Activated CD4-positive, alpha-beta T cell treated with anti-CD3 and anti-CD28 coated beads, Interleukin-2, amount 50 U/mL, for 4 hours (primary cell): ENCODE measurements around the gene MARF1.
"Not testable (repeated sequence)": the region's sequence is repeated elsewhere in the genome, so short reads cannot be mapped to it uniquely, and the experiment has no call there.

Experiments used
- DNase-seq, 2 experiments: peaks; one replicate each; pipeline ENCODE4 v3.0.0-alpha.2; 2020

MARF1 gene

DNA sequence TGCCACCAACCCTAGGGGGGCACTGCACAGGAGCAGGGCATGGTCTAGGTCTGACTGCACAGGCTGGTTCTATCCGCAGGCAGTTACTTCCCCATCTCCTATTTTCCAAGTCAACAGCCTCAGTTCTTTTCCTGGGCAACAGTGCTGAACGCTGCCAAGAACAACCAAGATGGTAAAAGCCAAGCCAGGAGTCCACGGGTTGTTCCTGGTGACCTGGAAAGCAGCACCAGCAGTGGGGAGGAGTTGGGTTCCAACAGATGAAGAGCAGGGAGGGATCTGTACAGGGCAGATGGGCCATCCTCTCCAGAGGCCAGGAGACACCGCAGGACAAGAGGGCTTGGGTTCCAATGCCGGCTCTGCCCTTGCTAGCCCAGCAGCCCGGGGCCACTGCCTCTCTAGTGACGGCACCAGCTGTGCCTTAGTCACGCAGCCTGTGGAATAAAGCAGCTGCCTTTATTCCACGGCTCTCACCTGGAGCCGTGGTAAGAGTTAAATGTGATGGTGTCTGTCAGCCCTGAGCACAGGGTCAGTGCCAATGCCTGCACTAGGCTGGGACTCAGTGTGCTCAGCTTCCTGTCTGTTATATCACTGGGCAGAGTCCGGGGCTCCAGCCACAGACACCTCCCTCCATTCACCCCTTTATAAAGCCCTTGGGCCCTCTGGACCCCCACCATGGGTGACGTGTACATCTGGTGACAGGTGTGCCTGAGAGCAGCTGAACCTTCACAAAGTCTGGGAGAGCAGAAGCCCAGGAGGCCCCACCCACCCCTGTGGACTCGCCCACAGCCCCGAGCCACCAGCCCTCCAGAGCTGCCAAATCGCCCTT lies 44.9 kb downstream of the MARF1 start:
- no peak for DNase-seq

DNA sequence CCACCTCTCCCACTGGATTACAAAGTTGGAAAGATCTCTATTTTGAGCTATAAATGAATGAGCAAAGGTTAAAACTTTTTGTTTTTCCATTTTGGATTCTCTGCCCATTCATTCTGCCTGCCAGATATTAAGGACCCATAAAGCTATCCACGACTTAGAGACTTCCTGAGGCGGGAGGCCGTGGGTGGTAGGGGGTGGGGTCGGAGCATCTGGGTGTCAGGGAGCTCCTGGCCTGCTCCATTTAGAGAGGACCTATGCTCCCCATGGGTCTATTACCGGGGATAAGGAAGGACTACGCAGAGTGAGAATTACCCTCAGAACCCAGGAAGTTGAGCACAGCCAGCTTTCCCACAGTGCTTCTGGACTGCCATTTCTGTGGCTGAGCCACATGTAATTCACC lies 45.8 kb downstream of the MARF1 start:
- DNase-seq, result no peak

DNA sequence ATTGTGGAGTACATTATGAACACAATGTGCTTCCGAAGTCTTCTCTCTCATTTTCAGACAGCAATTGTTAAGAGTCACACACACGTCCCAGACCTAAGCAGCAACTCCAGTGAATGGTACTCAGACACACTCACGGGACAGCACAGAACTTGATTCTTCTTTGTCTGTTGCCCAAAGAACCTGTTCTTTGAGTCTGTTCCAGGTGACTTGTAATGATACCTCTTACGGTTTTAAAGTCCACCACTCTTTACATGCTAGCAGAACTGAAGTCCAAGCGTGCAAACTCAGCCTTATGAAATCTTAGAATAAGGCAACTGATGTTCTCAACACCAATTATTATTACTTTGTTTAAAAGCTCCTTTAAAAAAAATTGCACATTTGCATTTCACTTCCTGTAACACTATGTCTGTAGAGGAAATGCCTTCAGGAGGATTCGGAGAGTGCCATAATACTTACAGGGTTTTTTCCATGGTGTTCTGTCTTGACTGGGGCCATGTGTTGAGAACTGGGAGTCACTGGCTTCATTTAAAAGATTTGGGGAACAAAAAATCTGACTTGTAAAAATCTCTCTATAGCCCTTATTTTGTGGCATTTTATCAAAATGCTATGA lies 48.1 kb downstream of the MARF1 start:
- DNase-seq, result no peak

DNA sequence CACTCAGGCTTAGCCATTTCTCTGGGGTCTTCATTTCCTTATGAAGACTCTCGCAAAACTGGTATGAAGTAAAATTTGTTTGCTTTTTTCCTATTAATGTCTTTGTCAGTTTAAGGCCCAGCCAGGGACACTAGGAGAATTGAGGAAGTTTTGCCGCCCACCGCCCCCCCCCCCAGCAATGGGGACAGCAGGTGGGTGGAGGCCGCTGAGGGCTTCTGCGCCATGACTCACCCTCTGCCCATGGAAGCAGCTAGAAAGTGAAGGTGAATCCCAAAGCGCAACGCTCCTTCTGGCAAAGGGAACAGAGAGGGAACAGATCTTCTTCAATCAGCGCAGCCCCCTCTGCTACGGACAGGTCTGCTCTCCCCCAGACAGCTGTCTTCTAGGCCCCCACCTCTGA lies 49.7 kb downstream of the MARF1 start:
- DNase-seq, result no peak

DNA sequence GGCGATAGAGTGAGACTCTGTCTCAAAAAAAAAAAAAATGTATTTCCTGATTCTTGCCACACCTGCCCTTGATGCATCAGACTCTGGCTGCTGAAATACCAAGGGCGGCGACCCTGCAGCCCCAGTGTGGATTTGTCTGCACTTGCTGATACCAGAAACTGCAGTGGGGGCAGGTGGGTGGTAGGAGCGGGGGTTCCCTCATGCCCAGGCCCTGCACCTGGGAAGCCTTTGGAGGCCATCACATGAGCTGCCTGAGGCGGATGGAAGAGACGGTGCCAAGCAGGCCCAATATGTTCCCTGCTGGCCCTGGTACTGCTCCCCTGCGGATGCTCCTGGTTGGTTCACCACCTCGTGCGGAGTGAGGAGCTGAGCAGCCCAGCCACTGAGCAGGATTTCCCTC lies 50.6 kb downstream of the MARF1 start:
- peak in 1 of 2 experiments; percentile 8 for DNase-seq

DNA sequence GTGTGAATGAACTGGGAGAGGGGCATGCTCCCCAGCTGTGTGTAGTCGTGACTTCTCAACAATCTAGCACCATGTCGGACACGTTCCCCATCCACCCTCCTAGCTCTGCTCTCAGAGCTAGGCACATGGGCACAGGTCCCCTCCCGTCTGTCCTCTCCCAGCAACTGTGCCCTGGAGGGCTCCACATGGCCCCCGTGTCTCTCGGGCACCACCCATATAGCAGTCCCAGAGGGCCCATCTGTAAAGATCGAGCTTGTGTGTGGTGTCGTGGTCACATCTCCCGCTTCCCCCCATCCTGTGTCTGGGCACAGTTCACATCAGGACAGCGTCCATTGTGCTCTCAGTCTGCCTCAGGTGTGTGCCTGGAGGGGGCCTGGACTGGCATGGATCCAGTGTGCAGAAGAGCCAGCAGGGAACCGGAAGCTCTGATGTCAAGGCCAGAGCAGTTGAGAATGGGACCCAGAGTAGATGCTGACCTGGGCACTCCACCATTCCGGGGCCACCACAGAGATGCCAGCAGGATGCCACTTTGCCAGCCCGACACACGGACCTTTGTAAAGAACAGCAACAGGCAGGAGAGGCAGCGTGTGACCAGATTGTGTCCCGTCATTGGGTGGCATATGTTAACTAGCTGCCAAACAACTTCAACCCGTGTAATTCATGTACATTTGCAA lies 55.7 kb downstream of the MARF1 start:
- DNase-seq, result no peak

DNA sequence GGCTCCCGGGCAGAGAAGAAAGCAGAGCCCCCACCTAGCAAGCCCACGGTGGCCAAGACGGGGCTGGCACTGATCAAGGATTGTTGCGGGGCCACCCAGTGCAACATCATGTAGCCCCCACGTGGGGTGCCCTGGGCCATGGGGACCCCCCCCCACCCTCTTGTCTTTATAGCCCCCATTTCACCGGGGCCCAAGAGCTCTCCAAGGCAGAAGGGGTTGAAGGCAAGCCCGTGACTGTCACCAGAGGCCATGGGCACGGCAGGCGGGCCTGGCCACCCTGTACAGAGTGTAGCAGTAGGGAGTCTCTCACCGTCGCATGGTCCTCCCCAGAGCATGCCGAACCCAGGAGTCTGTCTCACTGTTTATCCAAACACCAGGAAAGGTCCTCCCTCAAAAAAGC lies 56.2 kb downstream of the MARF1 start:
- no peak for DNase-seq

DNA sequence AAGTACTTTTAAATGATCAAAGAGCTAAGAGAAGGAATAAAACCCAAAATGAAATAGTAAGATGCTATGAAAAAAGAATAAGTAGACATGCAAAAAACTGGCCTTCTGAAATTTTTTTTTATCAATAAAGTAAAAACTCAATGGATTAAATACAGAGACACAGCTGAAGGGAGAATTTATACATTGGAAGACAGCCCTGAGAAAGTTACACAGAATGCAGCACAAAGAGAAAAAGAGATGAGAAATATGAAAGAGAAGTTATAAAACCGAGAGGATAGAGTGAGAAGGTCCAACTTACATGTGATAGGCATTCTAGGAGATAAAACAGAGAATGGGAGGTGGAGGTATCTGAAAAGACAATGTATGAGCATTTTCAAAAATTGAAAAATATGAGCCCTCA lies 57.0 kb downstream of the MARF1 start:
- no peak for DNase-seq

DNA sequence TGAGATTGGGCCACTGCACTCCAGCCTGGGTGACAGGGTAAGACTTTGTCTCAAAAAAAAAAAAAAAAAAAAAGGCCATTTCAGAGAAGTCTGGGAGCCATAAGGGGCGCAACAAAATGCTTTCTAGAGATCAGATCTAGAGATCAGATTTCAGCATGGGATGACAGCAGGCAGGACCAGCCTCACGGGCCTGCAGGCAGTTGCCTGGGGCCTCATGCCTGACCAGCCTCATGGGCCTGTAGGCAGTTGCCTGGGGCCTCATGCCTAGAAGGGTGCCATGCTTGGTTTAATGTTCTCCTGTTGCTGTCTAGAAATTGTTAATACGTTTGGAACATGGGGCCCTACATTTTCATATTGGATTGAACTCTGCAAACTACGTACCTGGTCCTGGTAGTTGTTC lies 59.4 kb downstream of the MARF1 start:
- DNase-seq, result no peak

DNA sequence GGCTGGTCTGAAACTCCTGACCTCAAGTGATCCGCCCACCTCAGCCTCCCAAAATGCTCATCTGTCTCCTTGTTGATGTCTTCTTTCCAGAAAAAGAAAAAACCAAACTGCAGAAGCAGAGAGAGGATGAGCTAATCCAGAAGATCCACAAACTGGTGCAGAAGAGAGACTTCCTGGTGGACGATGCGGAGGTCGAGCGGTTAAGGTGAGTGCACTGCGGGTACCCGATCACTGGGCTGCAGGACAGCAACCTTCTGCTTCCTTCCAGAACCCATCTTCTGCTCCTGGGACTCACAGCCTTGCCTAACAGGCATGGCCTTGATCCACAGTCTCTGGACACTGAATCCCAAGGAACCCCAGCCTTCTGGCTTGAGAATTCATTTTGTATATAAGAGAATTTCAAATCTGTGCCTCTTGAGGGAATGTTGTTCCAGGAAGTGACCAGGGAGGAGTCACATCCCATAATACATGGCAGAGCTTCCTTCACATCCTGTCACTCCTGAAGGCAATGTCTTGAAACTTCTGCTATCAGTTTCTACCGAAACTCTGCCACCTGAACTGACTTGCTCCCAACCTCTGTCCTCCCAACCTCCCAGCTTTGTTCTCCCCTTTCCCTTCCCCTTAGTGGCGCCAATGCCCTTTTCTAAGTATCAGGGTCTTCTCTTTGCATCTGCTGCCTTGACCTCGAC lies 61.7 kb downstream of the MARF1 start:
- no peak for DNase-seq

DNA sequence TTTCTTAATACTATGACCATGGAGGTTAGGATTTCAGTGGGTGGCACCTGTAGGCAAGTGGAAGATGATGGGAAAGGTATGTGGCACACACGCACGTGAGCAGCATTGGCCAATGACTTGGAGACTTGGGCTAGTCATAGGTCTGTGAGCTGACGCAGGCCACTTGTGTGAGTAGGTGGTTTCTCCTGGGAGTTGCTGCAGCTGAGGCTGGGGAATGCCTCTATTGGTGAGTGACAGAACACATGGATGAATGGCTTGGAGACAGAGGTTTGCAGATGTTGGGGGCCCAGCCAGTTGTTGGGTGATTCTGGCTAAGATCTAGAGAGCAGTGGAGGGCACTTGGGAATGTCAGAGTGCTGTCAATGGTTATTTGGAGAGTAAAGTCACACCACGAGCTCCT lies 64.1 kb downstream of the MARF1 start:
- no peak for DNase-seq

DNA sequence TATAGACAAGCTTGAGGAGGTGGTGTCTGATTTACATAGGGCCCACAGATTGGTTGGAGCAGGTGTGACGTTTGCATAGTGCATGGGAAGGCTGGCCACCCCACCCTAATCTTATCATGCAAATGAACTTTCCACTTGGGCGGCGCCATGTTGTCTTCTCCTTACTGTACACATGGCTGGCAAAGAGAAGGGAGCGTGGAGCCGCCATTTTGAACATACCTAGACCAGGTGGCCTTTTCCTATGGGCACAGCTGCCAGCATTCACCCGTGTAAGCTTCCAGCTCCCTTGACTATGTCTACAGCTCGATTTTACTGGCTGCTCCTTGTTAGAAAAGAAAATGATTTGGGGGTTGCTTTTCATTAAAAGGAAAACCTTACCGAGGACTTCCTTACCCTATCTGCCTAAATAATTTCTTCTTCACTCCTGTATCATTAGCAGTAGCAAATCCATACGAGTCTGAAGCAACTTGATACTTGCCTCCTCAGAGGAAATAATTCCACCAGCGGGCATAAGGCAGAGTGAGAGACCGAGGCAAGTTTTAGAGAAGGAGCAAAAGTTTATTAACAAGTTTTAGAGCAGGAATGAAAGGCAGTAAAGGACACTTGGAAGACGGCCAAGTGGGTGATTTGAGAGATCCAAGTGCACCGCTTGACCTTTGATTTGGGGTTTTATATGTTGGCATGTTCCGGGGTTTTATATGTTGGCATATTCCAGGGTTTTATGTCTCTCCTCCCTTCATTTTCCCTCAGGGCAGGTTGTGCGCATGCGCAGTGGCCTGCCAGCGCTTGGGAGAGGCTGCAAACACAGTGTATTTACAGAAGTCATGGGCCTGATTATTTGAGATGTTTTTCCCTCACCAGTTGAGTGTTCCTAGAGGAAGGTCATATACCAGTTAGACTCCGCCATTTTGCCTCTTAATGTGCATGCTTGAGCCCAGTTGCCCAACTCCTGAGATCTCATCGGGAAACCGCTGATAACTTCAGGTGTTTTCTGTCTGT lies 65.7 kb downstream of the MARF1 start:
- DNase-seq, result no peak

DNA sequence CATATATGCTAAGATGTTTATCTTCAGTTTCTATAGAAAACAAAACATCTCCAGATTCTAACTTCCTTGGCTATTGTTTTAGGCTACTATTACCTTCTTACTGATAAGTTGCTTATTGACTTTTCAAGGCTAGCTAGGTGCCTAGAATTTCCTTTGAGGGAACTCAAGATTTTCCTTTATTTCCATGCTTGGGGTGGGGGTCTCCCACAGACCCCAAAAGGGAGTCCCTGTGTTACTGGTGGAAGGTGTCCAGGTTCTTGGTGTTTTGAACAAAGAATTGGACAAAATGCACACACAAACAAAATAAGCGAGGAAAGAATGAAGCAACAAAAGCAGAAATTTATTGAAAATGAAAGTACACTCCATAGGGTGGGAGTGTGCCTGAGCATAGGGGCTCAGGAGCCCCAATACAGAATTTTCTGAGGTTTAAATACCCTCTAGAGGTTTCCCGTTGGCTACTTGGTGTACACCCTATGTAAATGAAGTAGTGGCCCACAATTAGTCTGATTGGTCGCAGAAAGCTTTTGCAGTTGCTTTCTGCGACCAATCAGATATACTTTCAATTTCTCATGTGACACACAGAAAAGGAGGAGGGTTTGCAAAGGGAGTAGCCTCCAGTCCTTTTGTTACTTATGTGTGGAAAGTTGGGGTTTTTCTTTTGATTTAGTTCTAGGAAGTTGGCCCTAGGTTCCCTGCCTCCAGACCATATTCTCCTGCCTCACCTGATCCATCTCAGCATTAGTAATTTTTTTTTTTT lies 67.5 kb downstream of the MARF1 start:
- DNase-seq, result no peak

DNA sequence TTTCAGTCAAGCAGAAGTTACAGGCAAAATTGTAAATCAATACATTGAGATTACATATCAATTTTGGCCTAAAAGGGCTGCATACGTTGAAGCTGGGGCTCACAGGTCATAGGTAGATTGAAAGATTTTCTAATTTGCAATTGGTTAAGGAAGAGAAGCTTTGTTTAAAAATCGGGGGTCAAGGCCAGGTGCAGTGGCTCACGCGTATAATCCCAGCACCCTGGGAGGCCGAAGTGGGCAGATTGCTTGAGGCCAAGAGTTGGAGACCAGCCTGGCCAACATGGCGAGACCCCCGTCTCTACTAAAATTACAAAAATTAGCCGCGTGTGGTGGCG lies 68.4 kb downstream of the MARF1 start:
- DNase-seq, result no peak

DNA sequence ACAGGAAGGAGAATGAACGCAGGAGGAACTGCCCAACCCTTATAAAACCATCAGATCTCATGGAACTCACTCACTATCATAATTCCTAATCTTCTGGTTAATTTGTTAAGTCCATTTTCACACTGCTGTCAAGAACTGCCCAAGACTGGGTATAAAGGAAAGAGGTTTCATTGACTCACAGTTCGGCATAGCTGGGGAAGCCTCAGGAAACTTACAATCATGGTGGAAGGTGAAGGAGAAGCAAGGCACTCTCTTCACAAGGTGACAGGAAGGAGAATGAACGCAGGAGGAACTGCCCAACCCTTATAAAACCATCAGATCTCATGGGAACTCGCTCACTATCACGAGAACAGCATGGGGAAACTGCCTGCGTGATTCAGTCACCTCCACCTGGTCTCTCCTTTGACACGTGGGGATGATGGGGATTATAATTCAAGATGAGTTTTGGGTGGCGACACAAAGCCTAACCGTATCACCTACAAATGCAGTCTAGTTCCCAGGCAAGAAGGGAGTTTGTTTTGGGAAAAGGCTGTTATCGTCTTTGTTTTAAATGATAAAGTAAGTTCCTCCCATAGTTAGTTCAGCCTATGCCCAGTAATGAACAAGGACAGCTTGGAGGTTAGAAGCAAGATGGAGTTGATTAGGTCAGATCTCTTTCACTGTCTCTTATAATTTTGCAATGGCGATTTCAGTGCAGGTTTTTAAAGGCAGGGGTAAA lies 68.9 kb downstream of the MARF1 start:
- DNase-seq, result not testable (repeated sequence)

DNA sequence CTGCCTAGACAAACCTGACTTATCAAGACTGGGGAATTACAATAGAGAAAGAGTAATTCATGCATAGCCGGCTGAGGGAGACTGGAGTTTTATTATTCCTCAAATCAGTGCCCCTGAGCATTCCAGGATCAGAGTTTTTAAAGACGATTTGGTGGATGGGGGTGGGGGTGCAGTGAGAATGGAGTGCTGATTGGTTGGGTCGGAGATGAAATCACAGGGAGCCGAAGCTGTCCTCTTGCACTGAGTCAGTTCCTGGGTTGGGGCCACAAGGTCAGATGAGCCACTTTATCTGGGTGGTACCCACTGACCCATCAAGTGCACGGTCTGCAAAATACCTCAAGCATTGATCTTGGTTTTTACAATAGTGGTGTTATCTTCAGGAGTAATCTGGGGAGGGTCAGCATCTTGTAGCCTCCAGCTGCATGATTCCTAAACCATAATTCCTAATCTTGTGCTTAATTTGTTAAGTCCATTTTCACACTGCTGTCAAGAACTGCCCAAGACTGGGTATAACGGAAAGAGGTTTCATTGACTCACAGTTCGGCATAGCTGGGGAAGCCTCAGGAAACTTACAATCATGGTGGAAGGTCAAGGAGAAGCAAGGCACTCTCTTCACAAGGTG lies 69.6 kb downstream of the MARF1 start:
- DNase-seq, result no peak

DNA sequence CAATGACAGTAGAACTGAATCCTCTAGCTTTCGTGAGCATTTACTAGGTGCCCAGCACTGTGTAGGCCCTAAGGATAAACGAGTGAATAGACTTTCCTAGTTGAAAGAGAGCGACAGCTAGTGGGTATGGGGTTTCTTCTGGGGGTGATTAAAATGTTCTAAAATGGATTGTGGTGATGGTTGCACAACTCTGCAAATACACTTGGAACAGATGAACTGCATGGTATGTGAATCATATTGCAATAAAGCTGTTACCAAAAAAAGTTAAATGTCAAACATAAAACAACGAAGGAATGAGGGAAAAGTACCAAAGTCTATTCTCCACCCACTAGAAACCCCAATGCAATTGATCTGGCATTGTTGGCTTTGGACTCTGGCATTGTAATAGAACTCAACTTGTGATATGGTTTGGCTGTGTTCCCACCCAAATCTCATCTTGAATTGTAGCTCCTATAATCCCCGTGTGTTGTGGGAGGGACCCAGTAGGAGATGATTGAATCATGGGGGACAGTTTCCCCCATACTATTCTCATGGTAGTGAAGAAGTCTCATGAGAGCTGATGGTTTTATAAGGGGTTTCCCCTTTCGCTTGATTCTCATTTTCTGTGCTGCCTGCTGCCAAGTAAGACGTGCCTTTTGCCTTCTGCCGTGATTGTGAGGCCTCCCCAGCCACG lies 70.5 kb downstream of the MARF1 start:
- DNase-seq, result no peak

DNA sequence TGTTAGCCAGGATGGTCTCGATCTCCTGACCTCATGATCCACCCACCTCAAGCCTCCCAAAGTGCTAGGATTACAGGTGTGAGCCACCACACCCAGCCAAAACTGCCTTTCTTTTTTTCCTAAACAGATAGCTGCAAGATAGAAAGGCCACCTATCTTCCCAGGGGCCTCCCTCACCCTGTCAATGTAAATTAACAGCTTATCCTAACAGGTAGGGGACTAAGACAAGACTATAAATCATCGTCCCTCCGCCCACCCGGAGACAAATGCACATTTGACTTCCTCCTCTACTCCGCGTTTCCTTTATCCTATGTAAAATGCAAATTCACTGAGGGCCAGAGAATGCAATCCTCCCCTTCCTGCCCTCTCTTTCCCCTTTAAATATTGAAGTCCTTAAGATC lies 71.4 kb downstream of the MARF1 start:
- no peak for DNase-seq

DNA sequence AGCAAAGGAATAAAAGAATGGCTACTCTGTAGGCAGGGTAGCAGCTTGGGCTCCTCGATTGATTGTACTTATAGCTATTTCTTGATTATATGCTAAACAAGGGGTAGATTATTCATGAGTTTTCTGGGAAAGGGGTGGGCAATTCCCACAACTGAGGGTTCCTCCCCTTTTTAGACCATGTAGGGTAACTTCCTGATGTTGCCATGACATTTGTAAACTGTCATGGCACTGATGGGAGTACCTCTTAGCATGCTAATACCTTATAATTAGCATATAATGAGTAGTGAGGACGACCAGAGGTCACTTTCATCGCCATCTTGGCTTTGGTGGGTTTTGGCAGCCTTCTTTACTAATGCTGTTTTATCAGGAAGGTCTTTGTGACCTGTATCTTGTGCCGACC lies 72.3 kb downstream of the MARF1 start:
- not testable (repeated sequence) for DNase-seq

DNA sequence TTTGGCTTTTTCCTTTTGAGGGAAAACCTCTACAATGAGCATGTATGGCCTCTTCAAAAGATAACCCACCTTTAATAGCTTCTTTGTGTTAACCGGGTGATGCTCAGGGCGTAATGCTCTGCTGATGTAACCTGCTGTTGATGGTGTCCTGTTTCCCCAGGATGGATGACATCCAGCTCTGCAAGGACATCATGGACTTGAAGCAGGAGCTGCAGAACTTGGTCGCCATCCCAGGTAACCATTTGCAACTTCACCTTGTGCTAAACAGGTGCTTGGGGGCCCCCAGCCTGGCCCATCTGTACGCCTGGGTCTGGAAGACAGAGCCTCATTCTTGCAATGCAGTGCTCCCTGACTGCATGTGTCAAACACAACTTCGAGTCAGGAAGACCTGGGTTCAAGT lies 75.1 kb downstream of the MARF1 start:
- no peak for DNase-seq
